ENCODE results near the gene CPEB3.

CPEB3 gene

DNA sequence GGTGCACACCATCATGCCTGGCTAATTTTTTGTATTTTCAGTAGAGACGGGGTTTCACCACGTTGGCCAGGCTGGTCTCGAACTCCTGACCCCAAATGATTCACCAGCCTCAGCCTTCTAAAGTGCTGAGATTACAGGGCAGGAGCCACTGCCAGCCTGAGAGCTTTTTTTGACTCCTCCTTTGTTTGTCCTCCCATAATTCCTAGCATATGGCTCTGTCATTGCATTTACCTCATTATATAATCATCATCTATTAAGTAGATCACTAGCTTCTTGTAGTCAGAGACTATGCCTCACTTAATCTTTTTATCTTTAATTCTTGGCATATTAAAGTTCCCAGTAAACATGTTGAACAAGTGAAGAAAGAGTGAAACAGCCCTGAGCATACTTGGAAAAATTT, 82.1 kb downstream of the CPEB3 start:
- DNase-seq: no peak

DNA sequence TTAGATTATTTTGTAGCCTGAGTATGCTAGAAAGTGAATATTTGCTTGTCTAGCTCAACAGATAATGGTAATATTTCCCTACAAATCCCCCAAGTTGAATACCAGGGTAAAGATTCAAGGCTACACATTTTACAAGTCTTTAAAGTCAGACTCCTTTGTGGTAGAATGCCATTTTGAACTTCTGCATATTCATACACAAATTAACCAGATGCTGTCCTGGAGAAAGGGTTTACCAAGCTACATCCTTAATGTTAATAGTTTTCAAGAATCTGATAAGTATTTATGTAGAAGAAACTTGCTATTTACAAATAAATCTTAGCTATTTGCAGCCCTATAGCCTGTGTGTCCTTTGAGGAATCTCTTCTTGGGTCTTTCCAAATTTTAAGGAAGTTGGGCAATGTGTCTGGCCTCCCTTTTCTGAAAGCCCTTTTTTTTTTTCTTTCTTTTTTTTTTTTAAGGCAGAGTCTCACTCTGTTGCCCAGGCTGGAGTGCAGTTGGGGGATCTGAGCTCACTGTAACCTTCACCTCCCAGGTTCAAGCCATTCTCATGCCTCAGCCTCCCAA, 82.6 kb downstream of the CPEB3 start:
- DNase-seq: no peak

- no peak for DNase-seq
Measured at GRCh38 chr10:92207061-92207460, 83.8 kb downstream of the CPEB3 start.

DNA sequence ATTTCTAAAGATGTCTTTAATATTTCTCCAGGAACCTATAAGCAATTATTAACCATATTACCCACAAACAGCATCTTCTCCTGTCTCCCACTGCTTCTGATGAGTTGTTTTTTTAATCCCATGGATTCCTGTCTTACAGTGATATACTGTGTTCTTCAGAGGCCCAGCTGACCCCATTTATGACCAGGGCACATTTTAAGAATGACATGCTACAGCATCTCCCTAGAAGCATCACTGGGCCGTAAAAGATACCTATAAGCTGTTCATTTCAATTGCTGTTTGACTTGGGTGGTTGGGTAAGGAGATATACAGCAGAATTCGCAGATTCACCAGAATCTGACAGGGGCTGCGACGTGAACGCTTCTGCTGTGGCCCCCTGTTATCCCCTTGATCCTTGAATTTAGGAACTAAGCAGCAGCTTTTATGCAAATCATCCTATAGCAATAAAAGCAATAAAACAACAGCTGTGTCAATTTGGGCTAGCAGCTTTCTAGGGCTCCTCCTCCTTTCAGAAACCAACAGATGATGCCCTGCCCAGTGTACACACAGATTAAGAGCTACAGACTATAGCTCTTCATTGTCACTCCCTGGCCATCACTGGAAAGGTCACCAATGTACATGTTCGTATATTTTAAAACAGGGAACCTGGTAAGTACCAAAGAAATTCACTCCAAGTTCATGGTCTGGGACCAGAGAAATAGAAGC, 86.8 kb downstream of the CPEB3 start:
- DNase-seq: no peak

DNA sequence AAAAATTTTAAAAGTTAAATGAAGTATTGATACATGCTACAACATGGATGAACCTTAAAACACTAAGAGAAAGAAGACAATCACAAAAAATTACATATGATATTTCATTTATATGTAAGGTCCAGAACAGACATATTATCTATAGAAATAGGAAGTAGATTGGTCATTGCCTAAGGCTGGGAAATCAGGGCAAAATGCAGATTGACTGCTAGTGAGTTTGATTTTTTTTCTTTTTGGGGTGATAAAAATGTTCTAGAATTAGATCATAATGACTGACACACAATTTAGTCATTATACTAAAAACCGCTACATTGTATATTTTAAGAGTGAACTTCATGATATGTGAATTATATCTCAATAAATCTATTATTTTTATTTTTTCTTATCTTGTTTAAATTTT, 88.3 kb downstream of the CPEB3 start:
- no peak for DNase-seq

GRCh38 chr10:92200564-92200963, 90.3 kb downstream of the CPEB3 start:
- DNase-seq: no peak

DNA sequence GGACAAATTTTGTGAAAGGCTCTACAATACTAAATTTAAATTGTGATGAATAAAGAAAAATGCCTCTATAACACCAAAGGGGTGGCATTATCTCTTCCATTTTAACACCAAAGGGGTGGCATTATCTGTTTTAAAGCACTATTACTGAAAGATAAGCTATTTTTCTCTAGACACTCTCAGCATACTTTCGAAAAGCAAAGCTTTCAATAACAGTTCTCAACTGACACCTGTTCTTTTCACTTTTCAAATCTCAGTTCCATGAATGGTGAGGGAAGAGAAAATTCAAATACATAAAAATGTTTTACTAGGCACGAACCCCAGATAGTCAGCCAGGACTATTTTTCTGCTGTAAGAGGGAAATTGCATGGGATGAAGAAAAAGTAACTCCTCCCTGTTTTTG, 103.8 kb downstream of the CPEB3 start:
- DNase-seq: no peak

DNA sequence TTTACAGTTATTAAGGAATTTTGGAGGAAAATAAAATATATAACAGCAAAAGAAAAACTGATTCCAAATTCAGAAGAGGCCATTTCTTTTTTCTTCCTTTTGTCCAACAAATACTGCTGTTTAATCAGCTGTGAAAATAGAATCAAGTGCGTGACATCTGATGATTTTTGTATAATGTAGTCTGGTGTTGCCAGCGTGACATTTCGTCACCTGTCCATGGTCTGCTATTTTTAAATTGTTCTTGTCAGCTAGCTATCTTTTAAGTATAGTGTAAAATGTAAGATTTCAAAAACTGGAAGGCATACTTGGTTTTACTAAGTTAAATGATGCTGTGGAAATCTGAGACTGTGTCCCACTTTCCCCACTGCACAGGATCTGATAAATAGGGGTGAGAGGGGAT, 105.9 kb downstream of the CPEB3 start:
- no peak for DNase-seq

- no peak for DNase-seq
Measured at GRCh38 chr10:92183199-92183598, 107.7 kb downstream of the CPEB3 start.

DNA sequence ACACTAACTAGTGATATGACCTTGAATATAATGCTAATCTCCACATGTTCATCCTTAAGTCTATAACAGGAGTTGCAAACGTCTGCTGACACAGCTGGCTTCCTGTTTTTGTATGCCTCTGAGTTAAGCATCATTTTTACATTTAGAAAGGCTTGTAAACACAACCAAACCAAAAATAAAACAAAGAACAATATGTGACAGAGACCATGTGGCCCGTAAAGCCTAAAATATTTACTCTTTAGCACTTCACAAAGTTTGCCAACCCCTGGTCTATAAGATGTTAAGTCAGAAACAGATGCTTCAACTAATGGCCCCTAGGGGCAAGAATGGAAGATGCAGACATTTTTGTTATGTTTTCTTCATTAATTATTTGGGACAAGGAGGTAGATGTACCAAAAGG, 109.3 kb downstream of the CPEB3 start:
- DNase-seq: no peak

GRCh38 chr10:92180399-92180798, 110.5 kb downstream of the CPEB3 start:
- no peak for DNase-seq

DNA sequence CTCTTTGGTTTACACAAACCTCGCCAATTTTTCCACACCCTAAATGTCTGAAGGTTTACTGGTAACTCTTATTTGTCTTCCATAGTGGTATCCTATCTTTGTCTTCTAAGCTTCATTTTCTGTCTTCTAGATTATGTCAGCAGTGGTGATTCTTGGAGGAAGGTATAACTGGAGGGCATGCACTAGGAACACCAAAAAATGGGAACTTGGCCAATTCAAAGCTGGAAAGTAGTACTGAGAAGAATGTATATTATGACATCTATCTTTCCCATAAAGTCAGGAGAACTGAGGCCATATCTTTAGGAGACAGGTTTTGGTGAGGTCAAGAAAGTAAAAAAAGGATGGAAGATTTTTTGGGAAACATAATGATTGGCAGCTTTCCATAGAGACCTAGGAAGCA, 113.3 kb downstream of the CPEB3 start:
- DNase-seq: no peak

DNA sequence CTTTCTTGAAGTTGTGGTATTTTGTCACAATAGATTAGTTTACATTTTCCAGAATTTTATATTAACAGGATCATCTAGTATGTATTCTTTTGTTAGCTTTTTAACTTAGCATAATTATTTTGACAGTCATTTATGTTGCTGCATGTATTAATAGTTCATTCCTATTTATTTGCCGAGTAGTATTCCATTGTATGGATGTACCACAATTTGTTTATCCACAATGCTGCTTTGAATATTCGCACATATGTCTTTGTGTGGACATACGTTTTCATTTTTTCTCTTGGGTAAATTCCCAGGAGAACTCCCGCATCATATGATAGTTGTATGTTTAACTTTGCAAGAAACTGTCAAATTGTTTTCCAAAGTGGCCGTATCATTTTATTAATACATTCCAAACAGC, 115.7 kb downstream of the CPEB3 start:
- no peak for DNase-seq

DNA sequence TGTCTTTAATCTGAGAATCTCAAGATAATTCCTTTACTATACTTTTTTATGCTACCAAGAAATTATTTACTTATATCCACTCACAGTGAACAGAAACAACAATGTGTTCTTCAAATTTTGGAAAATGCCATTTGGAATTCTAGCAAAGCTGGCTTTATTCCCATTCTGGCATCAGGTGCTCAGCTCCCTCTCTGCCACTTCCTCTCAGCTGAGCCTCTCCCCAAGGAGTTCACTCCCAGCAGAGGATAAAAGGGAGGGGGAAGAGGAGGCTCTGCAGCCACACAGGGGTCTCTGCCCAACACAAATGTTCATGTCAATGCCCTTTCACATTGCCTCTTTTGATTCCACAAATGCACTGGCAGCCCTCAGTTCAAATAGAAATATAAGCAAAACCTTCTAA, 116.9 kb downstream of the CPEB3 start:
- no peak for DNase-seq

DNA sequence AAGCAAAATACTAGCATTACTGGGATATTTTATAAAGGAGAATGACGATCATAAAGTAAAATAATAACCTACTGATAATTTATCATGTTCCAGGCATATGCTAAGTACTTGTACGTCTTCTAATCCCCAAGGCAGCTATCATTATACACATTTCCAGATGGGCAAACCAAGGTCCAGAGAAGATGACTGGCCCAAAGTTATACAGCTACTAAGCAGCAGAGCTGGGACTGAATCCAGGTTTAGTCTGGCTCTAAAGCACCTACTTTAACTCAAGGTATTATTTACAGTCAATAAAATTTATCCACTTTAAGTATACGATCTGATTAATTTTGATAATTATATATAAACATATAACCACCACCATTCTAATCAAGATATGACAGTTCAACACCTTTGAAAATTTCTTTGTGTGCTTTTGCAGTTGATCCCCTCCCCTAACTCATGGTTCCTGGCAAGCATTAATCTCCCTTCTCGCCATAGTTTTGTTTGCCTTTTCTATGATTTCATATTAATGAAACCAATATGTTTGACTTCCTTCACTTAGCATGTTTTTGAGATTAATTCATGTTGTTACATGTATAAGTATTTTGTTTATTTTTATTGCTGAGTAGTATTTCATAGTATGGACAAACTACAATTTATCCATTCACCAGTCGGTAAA, 126.7 kb downstream of the CPEB3 start:
- no peak for DNase-seq

DNA sequence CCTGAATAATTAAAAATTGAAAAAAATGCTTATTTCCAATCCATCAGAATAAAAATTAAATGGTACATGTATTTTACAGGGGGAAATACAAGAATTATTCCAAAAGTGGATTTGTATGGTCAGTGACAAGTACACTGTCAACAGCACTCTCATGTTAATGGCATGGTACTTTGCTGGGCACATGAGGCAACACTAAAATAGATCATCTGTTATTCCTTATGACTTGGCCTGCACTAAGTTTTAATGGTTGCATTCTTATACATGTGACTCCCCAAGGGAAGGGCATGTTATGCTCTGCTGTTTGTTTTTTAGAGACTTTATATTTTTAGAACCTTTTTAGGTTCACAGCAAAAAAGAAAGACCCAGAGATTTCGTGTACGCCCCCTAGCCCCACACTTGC, 128.3 kb downstream of the CPEB3 start:
- DNase-seq: no peak

DNA sequence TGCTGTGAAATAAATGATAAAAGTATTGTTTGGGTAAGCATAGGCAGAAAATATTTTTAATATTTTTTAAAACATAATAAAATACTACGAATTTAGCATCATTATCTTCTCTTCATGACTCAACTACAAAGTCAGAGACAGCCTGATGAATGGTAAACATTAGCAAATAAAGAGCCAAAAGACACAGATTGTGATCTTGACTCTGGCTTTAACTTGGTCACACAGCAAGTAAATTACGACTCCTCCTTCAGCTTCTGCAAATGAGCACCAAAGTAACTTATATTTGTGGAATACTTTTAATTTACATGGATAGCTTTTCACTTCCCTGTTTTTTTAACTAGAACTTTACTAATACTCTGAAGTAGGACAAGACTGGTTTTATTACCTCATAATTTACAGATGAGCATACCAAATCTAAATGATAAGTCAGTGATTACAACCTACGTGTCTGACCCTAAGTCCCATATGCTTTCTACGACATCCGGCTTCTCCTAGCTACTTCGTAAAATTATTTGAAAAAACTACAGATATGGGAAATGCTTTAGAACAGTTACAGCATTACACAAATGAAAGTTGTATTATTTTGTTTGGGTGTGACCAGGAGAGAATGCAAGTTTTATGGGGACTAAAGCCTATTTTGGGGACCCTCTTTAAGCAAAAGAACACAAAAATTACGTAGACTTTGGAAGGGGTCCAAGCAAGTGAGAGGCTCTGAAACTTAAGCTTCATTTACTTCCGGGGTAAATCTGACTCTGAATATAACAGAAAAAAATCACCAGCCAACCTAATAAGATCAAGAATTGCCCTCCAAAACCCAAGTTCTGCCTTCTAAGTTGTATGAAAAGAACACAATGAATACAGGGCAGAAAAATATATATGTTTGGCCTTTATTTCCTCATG, 133.8 kb downstream of the CPEB3 start:
- DNase-seq: no peak

GRCh38 chr10:92150823-92151222, 140.1 kb downstream of the CPEB3 start:
- DNase-seq: no peak

GRCh38 chr10:92149261-92149660, 141.6 kb downstream of the CPEB3 start:
- no peak for DNase-seq

GRCh38 chr10:92146781-92147180, 144.1 kb downstream of the CPEB3 start:
- no peak for DNase-seq

DNA sequence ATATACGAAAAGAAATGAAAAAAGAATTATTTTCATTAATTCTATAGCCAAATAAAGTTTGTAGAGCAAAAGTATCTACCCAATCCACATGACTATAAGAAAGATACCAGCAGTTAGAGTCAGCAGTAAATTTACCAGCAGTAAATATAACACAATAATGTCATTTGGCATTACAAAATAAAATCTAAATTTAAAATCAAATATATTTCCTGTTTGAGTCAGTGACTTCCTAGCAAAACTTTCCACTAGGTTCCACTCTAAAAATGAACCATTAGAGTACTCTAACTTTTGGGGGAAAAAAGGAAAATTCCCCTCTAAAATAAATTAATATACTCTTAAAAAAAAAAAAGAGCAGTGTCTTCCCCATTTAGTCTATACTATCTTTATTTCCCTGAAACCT, 144.8 kb downstream of the CPEB3 start:
- no peak for DNase-seq

DNA sequence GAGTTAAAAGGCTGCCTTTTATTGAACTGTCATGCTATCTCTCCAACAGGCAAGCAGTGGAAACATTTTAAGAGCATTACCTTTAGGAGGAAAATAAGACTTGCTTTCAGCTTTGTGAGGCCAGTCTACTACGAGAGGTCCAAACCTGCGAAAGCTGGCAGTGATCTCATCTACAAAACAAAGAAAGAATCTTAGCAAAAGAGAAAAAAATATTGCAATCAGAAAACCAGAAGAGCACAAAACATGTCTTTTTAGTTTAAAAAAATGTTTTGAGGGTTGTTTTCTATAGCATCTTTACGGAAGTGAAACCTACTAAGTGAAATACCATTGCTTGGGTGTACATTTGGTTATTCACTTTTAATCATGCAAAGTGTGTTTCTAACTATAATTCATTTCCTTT, 147.9 kb downstream of the CPEB3 start:
- no peak for DNase-seq

DNA sequence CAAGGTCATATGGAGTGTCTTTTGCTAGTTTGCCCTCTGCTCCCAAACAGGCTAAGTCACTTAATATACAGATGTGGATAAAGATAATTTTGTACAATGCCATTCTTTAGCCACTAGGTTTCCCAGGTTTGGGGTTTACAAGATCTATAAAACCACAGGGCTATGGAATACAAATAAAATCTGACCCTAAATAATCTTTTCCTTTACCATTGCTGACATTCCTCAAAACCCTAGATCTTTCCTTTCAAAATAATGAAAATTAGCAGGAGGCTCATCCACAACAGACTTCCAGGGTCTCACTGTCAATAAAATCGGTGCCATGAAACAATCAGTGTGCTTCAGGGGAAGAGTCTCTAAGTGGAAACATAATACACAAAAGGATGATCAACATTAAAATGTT, 148.4 kb downstream of the CPEB3 start:
- DNase-seq: no peak

All from T-helper 1 cell (primary cell).